Measurements from ENCODE around the gene MED29. TPM values are rescaled to one million over a fixed set of nuclear protein-coding genes. Genes with fewer than 3 reads are reported as not detected.

Gene MED29
- polyA plus RNA-seq, 2 of the 4 experiments (the other 2 are of a cell fraction) = 47.7 to 57.5 TPM

DNA sequence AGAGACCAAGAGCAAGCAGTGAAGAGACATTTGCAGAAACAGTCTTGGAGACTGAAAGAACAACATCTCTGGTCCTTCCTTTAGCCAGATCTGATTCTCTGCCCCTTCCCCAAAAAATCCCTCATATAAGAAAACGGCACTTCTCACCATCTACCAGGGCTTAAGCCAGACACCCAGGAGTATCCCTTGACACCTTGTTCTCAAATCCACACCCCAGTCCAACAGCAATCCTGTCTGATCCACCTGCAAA, 19.6 kb downstream of the MED29 start:
- TF ChIP-seq RARB (CRISPR knock-in tag; IDR thresholded peaks at IDR 0.05) (no peak), CBX8 (IDR thresholded peaks at IDR 0.05) (no peak), BCL3 (IDR thresholded peaks at IDR 0.05) (no peak), HOXB13 (CRISPR knock-in tag; IDR thresholded peaks at IDR 0.05; ENCODE audit: low read depth) (no peak), FOSB (CRISPR knock-in tag; IDR thresholded peaks at IDR 0.05) (no peak), ZNF302 (CRISPR knock-in tag; IDR thresholded peaks at IDR 0.05) (no peak), TFCP2L1 (CRISPR knock-in tag; IDR thresholded peaks at IDR 0.05) (0 out of 2 replicates have a peak, but pooled peaks have one; percentile 12), CEBPB (IDR thresholded peaks at IDR 0.05) (no peak)
- TF ChIP-seq, protein P1, sequence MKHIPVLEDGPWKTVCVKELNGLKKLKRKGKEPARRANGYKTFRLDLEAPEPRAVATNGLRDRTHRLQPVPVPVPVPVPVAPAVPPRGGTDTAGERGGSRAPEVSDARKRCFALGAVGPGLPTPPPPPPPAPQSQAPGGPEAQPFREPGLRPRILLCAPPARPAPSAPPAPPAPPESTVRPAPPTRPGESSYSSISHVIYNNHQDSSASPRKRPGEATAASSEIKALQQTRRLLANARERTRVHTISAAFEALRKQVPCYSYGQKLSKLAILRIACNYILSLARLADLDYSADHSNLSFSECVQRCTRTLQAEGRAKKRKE (CRISPR knock-in tag; IDR thresholded peaks at IDR 0.05; ENCODE audit: low read depth) = 0 out of 2 replicates have a peak, but pooled peaks have one; percentile 43
- POLR2A ChIA-PET = interaction anchor here (2.2 to 2.3 kb wide), 3 partner anchors 8 to 25 kb away, joined by 42 to 45 read pairs (median 42); partner anchors contain the start of gene RPS16
- Histone ChIP-seq H3K4me2 (peak overlapping the region; percentile 95), H3K9me3 (no peaks in the 10 kb centered on the region), H3K4me3 (peak overlapping the region; percentile 76), H3K4me1 (peaks cover 48% of the 10 kb centered on the region), H3K27ac (peak overlapping the region; percentile 94 to 99)
- no peak for ATAC-seq
- WGBS (ENCODE audit: missing lambda C conversion rate) = 81% methylated on average over 1 of the region's 1 CpG
- no peak for DNase-seq (ENCODE audit: low read depth in 1 of 2, low spot score in 1 of 2)
- peak; percentile 67 for FAIRE-seq
- CTCF ChIA-PET = interaction anchor here (0.6 to 2.3 kb wide), 23 partner anchors 11 to 1004 kb away, joined by 3 to 484 read pairs (median 8); partner anchors contain the start of genes EID2B, MED29, PAF1 and RPS16

- FAIRE-seq (no peak), ATAC-seq (peak in 1 of 2 experiments; percentile 1; a peak in 3 of 6 replicates), DNase-seq (ENCODE audit: low read depth in 1 of 2, low spot score in 1 of 2) (peak in 1 of 2 experiments; percentile 79)
- ChIA-PET CTCF (interaction anchor here (0.6 to 2.3 kb wide), 67 partner anchors 12 to 1008 kb away, joined by 3 to 484 read pairs (median 4); partner anchors contain the start of genes EID2B, FAM98C, GMFG and MED29), POLR2A (interaction anchor here (0.6 to 2.3 kb wide), 11 partner anchors 9 to 65 kb away, joined by 3 to 45 read pairs (median 9); partner anchors contain the start of genes MED29, PAF1 and RPS16)
- Histone ChIP-seq H3K4me2 (peak overlapping the region; percentile 95), H3K4me1 (peaks cover 43% of the 10 kb centered on the region), H3K9me3 (no peaks in the 10 kb centered on the region), H3K4me3 (peak overlapping the region; percentile 76), H3K27ac (peak overlapping the region; percentile 94 to 99)
- WGBS (ENCODE audit: missing lambda C conversion rate) = 15% methylated on average over 9 of the region's 9 CpGs
- TF ChIP-seq TFCP2L1 (CRISPR knock-in tag; IDR thresholded peaks at IDR 0.05) (0 out of 2 replicates have a peak, but pooled peaks have one; percentile 72), GATA3 (IDR thresholded peaks at IDR 0.05; ENCODE audit: borderline replicate concordance) (peak; percentile 33; the same call in 1 of the 2 replicates), TP53 (CRISPR knock-in tag; IDR thresholded peaks at IDR 0.05) (peak; percentile 72; the same call in 1 of the 2 replicates), RFX5 (IDR thresholded peaks at IDR 0.05) (no peak), FOSB (CRISPR knock-in tag; IDR thresholded peaks at IDR 0.05) (peak; percentile 23), HDAC2 (IDR thresholded peaks at IDR 0.05) (no peak), SREBF2 (IDR thresholded peaks at IDR 0.05) (no peak), POLR2A (IDR thresholded peaks at IDR 0.05; ENCODE audit: low read length) (peak; percentile 34), CHD2 (IDR thresholded peaks at IDR 0.05; ENCODE audit: low read length, partially characterized antibody) (peak; percentile 11), ZC3H11A (IDR thresholded peaks at IDR 0.05) (no peak), ELK1 (IDR thresholded peaks at IDR 0.05; ENCODE audit: low read depth, low read length) (0 out of 2 replicates have a peak, but pooled peaks have one; percentile 32), HOXB5 (CRISPR knock-in tag; IDR thresholded peaks at IDR 0.05) (peak; percentile 28; the same call in 1 of the 2 replicates), NFE2L2 (conservative IDR thresholded peaks at IDR 0.05; ENCODE audit: low read length) (0 out of 2 replicates have a peak, but pooled peaks have one; percentile 21), MAZ (IDR thresholded peaks at IDR 0.05; ENCODE audit: borderline replicate concordance, low read depth, low read length) (peak; percentile 41; the same call in 1 of the 2 replicates), USF2 (IDR thresholded peaks at IDR 0.05) (no peak), CEBPB (IDR thresholded peaks at IDR 0.05) (peak; percentile 27 to 65; a peak in 2 of 4 replicates), RCOR1 (IDR thresholded peaks at IDR 0.05; ENCODE audit: low read depth, low read length) (no peak), EP300 (IDR thresholded peaks at IDR 0.05) (no peak), PHF8 (IDR thresholded peaks at IDR 0.05; ENCODE audit: borderline replicate concordance, low read depth) (no peak), ZFP36 (IDR thresholded peaks at IDR 0.05; ENCODE audit: borderline replicate concordance, partially characterized antibody) (no peak), JUN (IDR thresholded peaks at IDR 0.05) (no peak; a peak in 2 of 5 replicates), MAX (IDR thresholded peaks at IDR 0.05) (0 out of 2 replicates have a peak, but pooled peaks have one; percentile 22)
- TF ChIP-seq, protein P2, sequence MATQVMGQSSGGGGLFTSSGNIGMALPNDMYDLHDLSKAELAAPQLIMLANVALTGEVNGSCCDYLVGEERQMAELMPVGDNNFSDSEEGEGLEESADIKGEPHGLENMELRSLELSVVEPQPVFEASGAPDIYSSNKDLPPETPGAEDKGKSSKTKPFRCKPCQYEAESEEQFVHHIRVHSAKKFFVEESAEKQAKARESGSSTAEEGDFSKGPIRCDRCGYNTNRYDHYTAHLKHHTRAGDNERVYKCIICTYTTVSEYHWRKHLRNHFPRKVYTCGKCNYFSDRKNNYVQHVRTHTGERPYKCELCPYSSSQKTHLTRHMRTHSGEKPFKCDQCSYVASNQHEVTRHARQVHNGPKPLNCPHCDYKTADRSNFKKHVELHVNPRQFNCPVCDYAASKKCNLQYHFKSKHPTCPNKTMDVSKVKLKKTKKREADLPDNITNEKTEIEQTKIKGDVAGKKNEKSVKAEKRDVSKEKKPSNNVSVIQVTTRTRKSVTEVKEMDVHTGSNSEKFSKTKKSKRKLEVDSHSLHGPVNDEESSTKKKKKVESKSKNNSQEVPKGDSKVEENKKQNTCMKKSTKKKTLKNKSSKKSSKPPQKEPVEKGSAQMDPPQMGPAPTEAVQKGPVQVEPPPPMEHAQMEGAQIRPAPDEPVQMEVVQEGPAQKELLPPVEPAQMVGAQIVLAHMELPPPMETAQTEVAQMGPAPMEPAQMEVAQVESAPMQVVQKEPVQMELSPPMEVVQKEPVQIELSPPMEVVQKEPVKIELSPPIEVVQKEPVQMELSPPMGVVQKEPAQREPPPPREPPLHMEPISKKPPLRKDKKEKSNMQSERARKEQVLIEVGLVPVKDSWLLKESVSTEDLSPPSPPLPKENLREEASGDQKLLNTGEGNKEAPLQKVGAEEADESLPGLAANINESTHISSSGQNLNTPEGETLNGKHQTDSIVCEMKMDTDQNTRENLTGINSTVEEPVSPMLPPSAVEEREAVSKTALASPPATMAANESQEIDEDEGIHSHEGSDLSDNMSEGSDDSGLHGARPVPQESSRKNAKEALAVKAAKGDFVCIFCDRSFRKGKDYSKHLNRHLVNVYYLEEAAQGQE (IDR thresholded peaks at IDR 0.05) = no peak
These were observed 20.1 kb downstream of the MED29 start for GRCh38 chr19:39411081-39411831.
